HG03342 (cell line): ENCODE measurements around the gene CXCR4.

Experiments
- ATAC-seq: cut with Tn5 transposase; IDR thresholded peaks from one replicate; pipeline ENCODE4 v1.9.1; 2021; ENCODE audit warnings: mild to moderate bottlenecking, moderate library complexity; ENCODE audit not compliant: unreplicated experiment

CXCR4 gene

GRCh38 chr2:136131961-136132824 lies 14.2 kb upstream of the CXCR4 start:
- peak; percentile 80 for ATAC-seq

GRCh38 chr2:136131484-136131960 lies 13.6 kb upstream of the CXCR4 start:
- peak; percentile 3 for ATAC-seq

- ATAC-seq: no peak
Observed at GRCh38 chr2:136130511-136130910, 12.6 kb upstream of the CXCR4 start.

- ATAC-seq: no peak
Observed at GRCh38 chr2:136130045-136130444, 12.1 kb upstream of the CXCR4 start.

- no peak for ATAC-seq
Observed at GRCh38 chr2:136129601-136130000, 11.7 kb upstream of the CXCR4 start.

- ATAC-seq: no peak
Observed at GRCh38 chr2:136128905-136129304, 11.0 kb upstream of the CXCR4 start.

- no peak for ATAC-seq
Observed at GRCh38 chr2:136128366-136128765, 10.4 kb upstream of the CXCR4 start.

GRCh38 chr2:136127356-136127755 lies 9.4 kb upstream of the CXCR4 start:
- no peak for ATAC-seq

- ATAC-seq: no peak
Observed at GRCh38 chr2:136126421-136126926, 8.5 kb upstream of the CXCR4 start.

- ATAC-seq: no peak
Observed at GRCh38 chr2:136126021-136126420, 8.1 kb upstream of the CXCR4 start.

- no peak for ATAC-seq
Observed at GRCh38 chr2:136125236-136125635, 7.3 kb upstream of the CXCR4 start.

- ATAC-seq: no peak
Observed at GRCh38 chr2:136124805-136125204, 6.9 kb upstream of the CXCR4 start.

GRCh38 chr2:136122661-136123060 lies 4.7 kb upstream of the CXCR4 start:
- no peak for ATAC-seq

- ATAC-seq: no peak
Observed at GRCh38 chr2:136121204-136121910, 3.4 kb upstream of the CXCR4 start.

GRCh38 chr2:136119717-136120675 lies 2.0 kb upstream of the CXCR4 start:
- no peak for ATAC-seq

- ATAC-seq: no peak
Observed at GRCh38 chr2:136118819-136119716, 1.1 kb upstream of the CXCR4 start.

- peak; percentile 26 for ATAC-seq
Observed at GRCh38 chr2:136117391-136117841, 533 bp downstream of the CXCR4 start.

GRCh38 chr2:136116813-136117390 lies 1.0 kb downstream of the CXCR4 start:
- peak; percentile 50 for ATAC-seq

GRCh38 chr2:136116151-136116812 lies 1.7 kb downstream of the CXCR4 start:
- peak; percentile 4 for ATAC-seq
